ENCODE results near the gene MCM8. TPM values are rescaled to one million over a fixed set of nuclear protein-coding genes. Genes with fewer than 3 reads are reported as not detected.

MCM8 gene
- total RNA-seq, 2 donors from 2014 or later: 4.0 to 4.2 TPM

DNA sequence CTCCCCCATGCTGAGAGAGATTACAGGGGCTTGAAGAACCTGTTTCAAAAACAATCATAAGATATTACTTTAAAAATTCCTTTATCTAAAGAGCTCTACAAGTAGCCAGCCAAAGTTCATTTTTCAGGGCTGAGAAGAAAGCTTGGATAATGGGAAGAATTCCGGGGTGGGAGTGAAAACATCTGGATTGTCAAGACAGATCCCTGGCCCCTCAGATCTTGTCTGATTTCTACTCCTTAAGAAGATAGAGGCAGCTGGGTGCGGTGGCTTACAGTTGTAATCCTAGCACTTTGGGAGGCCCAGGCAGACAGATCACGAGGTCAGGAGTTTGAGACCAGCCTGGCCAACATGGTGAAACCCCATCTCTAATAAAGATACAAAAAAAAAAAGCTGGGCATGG is 24.9 kb upstream of the MCM8 start:
- H3K9me3 ChIP-seq: no peaks in the 10 kb centered on the region
- TF ChIP-seq CTCF (IDR thresholded peaks at IDR 0.05): no peak
- no peaks in the 10 kb centered on the region for H3K27me3 ChIP-seq
- H3K4me1 ChIP-seq: no peaks in the 10 kb centered on the region
- H3K27ac ChIP-seq: no peak overlapping the region
- no peak overlapping the region for H3K4me3 ChIP-seq
- no peaks in the 10 kb centered on the region for H3K36me3 ChIP-seq
- no peak for DNase-seq (ENCODE audit: low spot score)

DNA sequence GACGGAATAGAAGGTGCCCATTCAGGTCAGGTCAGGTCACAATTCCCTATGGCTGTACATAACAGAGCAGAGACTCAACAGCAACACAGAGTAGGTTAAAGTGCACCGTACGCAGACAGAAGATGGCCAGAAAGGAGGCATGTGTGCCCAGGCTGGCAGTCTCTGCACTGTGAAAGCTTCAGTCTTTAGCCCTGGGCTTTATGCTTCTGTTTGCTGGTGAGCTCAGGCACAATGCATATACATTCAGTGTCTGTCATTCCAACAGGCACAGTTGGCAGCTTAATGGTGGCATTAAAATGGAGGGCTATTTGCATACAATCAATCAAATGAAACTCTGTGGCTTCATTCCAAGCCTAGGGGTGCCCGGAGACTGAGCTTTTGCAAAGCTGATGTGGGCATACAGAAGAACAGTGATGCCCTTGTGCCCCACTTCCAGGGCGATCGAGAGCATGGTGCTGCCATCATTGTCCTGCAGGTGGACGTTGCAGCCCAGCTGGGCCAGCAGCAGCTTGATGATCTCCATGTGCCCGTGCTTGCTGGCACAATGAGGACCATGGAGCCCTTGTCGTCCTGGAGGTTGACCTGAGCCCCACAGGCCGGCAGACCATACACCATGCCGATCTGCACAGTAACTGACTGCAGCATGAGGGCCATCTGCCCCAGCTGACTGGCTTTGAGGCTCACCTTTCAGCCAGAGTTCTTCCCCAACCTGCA is 22.5 kb upstream of the MCM8 start:
- no peak for TF ChIP-seq CTCF (IDR thresholded peaks at IDR 0.05)
- H3K4me1 ChIP-seq: no peaks in the 10 kb centered on the region
- DNase-seq (ENCODE audit: low spot score): no peak
- no peaks in the 10 kb centered on the region for H3K36me3 ChIP-seq
- no peak overlapping the region for H3K4me3 ChIP-seq
- H3K9me3 ChIP-seq: no peaks in the 10 kb centered on the region
- no peaks in the 10 kb centered on the region for H3K27me3 ChIP-seq
- no peak overlapping the region for H3K27ac ChIP-seq

DNA sequence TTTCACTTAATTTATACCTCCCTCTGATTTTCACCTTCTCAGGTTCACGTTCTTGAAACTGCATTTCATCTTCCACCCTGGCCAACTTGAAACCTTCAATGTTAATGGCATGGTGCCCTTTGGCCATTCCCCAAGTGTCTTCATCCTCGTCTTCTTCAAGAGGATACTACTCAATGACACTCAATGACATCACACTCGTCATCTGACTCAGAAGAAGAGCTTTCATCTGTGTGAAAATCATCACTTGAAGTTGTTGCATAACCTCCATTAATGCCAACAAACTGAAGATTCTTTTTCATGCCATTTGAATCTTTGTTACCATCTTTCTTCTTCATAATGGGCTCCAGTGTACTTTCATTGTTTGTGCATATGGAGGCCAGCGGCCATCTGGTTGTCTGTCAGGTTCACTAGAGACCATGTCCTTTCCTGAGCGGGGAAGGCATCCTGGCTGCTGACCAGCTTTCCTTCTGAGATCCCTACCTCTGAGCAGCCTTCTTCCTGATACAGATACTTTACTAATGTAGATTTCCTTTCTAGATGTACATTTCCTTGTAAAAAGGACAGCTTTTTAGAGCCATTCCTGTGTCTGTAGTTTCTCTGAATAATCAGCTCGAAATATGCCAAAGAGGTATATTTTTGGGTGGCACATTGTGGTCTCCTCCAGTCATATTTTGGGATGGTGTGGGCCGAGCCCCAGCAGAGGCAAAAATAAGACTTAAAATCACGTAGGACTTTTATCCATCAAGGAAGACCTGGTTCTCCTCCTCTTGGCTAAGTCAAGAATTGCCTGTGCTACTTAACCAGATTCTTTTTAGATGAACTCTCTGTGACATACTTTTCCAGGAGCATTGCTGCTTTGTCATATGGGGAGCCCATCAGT is 21.4 kb upstream of the MCM8 start:
- Histone ChIP-seq H3K4me1 (no peaks in the 10 kb centered on the region), H3K27ac (no peak overlapping the region), H3K9me3 (no peaks in the 10 kb centered on the region), H3K4me3 (no peak overlapping the region), H3K27me3 (no peaks in the 10 kb centered on the region), H3K36me3 (no peaks in the 10 kb centered on the region)
- no peak for DNase-seq (ENCODE audit: low spot score)
- no peak for TF ChIP-seq CTCF (IDR thresholded peaks at IDR 0.05)

- Histone ChIP-seq H3K4me1 (no peaks in the 10 kb centered on the region), H3K27me3 (no peaks in the 10 kb centered on the region), H3K36me3 (no peaks in the 10 kb centered on the region), H3K4me3 (no peak overlapping the region), H3K9me3 (no peaks in the 10 kb centered on the region), H3K27ac (no peak overlapping the region)
- no peak for TF ChIP-seq CTCF (IDR thresholded peaks at IDR 0.05)
- no peak for DNase-seq (ENCODE audit: low spot score)
These were observed 19.0 kb upstream of the MCM8 start for GRCh38 chr20:5931411-5931810.

DNA sequence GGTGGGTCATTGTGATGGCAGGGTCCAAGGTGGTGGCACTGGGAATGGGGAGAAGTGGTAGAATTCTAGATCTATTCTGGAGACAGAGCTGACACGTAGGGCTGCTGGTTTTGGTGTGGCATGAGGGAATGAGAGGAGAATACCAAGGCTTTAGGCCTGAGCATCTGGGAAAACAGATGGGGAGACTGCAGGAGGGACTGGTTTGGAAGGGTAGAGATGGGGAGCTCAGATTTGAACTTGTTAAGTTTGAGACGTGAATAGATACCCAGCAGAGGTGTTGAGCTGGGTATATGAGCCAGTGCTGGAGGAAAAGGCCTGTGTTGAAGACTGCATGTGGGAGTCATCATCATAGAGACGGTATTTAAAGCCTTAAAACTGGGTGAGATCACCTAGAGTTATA is 17.7 kb upstream of the MCM8 start:
- Histone ChIP-seq H3K27me3 (no peaks in the 10 kb centered on the region), H3K36me3 (peaks cover 1% of the 10 kb centered on the region), H3K4me3 (no peak overlapping the region), H3K4me1 (no peaks in the 10 kb centered on the region), H3K27ac (no peak overlapping the region), H3K9me3 (no peaks in the 10 kb centered on the region)
- no peak for TF ChIP-seq CTCF (IDR thresholded peaks at IDR 0.05)
- no peak for DNase-seq (ENCODE audit: low spot score)
